HG03575 (cell line): ENCODE results near the gene KRTAP4-9.
"Not testable (repeated sequence)": the region's sequence is repeated elsewhere in the genome, so short reads cannot be mapped to it uniquely, and the experiment has no call there.

ENCODE experiments used
- ATAC-seq: cut with Tn5 transposase; IDR thresholded peaks from one replicate; pipeline ENCODE4 v1.9.1; 2021; ENCODE audit not compliant: unreplicated experiment, insufficient number of reproducible peaks, low FRiP score; ENCODE audit errors: extremely low read depth

KRTAP4-9 gene

GRCh38 chr17:41088760-41089352, 16.3 kb upstream of the KRTAP4-9 start:
- ATAC-seq = not testable (repeated sequence)

- no peak for ATAC-seq
Observed at GRCh38 chr17:41096055-41096454, 9.1 kb upstream of the KRTAP4-9 start.

- no peak for ATAC-seq
Observed at GRCh38 chr17:41098042-41098441, 7.1 kb upstream of the KRTAP4-9 start, which contains the start of gene KRTAP4-8. TSS of gene KRTAP4-8 (minus strand) at chr17:41098142. CDS start at chr17:41098084, 58 bp downstream.

GRCh38 chr17:41098481-41098880, 6.7 kb upstream of the KRTAP4-9 start:
- ATAC-seq = no peak

DNA sequence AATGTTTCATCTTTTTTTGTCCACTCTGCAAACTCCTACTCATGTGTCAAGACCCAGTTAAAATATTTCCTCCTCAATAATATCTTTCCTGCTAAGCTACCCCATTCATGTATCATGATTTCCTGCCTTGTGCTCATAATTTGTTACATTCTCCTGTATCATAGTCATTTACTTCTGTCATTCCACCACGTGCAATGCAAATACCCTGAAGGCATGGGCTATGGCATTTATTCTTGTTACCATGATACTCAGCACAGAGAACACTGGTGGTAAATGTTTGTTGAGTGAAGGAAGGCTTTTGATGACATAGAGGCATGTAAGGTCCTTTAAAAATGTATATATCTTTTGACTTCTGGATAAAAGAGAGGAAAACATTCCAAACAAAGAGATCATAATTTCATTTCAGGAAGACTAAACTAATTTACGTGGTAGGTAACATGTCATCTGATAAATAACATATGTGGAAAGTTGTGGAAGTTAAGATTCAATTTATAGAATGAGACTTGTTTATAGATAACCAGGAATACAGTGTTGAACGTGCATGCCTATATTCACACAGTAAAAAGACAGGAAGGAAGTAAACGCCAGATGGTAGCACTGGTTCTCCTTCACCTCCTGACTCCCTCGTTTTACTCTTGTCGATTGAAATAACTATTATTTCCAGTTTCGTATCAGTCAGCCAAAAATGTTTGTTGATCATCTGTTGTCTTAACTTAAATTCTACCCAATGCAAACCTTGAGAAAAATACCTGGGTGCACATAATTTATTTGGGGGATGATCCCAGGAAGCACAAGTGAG, 5.3 kb upstream of the KRTAP4-9 start:
- ATAC-seq = not testable (repeated sequence)

GRCh38 chr17:41101586-41102259, 3.5 kb upstream of the KRTAP4-9 start, which contains the start of gene KRTAP4-16:
TSS of gene KRTAP4-16 (minus strand) at chr17:41102209. CDS start at chr17:41102209, 0 bp downstream.
- ATAC-seq = no peak

DNA sequence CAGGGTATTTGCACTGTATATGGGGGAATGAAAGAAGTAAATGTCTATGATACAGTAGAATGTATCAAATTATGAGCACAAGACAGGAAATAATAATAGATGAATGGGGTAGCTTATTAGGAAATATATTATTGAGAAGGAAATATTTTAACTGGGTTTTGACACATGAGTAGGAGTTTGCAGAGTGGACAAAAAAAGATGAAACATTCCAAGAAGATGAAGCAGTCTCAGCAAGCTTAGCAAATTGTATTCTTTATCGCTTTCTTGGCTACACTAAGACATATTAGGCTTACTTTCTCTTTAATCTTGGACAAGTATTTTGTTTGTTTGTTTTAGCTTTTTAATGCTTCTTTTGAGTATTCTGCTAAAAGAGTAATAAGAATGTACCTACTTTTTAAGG, 1.3 kb upstream of the KRTAP4-9 start:
- ATAC-seq = no peak

DNA sequence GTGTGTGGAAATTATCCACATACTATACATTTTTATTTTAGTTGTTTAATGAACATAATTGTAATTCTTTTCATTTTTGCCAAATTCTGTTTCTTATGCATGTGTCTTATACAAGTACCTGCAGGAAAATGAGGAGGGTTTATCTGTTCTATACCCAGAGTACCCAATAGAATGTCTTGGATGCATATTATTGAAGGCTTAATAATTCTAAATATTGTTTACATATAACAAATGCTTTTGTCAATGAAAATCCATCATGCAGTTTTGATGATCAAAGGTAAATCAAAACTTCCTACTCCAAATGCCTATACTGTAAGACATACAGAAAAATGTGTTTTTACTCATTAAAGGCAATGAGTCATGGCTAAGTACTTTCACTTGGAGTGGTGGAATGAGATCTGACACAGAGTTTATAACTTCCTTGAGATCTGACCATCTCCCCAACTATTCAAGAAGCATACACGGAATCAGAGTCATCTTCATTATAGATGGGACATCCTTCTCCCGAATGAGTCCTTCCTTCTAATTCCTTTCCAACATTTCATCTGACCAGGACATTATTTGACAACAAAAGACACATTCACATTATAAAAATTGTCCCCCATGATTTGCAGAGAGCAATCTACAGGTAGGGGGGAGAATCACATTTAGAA, 677 bp upstream of the KRTAP4-9 start:
- not testable (repeated sequence) for ATAC-seq

DNA sequence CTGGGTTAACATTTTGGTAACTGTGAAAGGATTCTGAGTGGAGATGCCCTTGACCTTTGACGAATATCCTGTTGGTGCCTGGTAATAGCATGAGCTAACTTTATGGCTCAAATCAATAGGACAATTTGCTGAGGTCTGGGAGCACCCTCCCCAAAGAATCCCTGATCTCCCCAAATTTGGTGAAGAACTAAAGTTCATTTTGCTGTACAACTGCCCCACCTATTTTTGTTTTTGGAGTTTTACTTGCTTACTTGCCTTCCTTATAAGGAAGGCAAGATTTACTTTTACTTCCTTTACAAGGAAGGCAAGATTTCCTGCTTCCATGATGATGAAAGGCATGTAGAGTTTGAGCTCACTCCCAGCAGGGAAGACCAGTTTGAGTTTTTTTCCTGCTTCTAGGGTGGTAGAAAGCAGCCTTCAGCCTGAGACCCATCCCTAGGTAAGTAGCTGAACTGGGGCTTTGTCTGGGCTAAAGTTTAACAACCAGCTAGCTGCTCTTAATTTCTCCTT, 2.8 kb downstream of the KRTAP4-9 start:
- ATAC-seq = no peak

GRCh38 chr17:41108728-41109386, 3.7 kb downstream of the KRTAP4-9 start:
- not testable (repeated sequence) for ATAC-seq

DNA sequence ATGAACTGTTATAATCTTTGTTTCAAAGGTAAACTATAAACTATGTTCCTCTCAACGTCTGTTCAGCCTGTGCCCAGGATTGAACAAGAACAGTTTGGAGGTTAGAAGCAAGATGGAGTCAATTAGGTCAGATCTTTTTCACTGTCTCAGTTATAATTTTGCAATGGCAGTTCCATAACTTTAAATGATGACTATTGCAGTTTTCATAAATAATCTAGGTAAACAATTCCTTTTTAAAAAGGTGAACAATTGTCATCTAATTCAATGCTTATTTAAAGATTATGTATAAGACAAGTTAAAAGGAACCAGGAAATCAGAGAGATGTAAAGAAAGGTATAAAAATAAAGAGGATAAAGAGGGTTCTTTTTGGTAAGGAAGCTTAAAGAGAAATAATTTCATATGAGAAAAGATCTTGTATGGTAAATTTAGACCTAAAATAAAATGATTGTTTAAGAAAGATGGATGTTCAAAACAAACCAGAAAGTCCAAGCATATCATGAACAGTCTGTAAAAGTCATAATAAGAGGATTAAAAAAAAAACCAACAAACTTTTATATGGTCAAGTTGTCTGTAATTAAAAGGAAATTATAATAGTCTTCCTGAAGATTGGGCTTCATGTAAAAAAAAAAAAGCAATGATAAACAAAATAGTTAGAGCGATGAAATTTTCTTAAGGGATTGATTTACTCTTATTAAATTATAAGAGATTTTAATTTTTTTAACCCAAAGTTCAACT, 6.1 kb downstream of the KRTAP4-9 start:
- no peak for ATAC-seq

- ATAC-seq = no peak
Observed at GRCh38 chr17:41116297-41116696, 11.1 kb downstream of the KRTAP4-9 start.

GRCh38 chr17:41117846-41118386, 12.7 kb downstream of the KRTAP4-9 start, which contains the start of gene KRTAP4-11:
TSS of gene KRTAP4-11 (minus strand) at chr17:41118373. CDS start at chr17:41118315, 58 bp downstream.
- not testable (repeated sequence) for ATAC-seq

- no peak for ATAC-seq
Observed at GRCh38 chr17:41118721-41119120, 13.5 kb downstream of the KRTAP4-9 start.

GRCh38 chr17:41119696-41120690, 14.8 kb downstream of the KRTAP4-9 start:
- not testable (repeated sequence) for ATAC-seq

DNA sequence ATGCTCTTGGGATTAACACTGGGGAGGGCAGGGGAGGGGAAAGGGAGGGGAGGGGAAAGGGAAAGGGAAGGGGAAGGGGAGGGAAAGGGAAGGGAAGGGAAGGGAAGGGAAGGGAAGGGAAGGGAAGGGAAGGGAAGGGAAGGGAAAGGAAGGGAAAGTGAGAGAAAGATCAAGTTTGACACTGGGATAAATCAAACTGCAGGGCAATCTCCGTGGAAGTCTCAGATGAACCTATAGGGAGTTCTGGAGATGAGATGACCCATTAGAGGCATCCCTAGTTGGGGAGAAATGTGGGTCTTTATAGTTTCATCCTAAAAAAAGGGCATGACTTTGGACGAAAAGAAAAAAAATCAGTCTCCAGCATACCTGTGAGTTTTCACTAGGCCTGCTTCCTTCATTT, 16.6 kb downstream of the KRTAP4-9 start:
- no peak for ATAC-seq
